GM19467 (cell line): ENCODE results near the gene CRTAC1.
A peak's percentile ranks its signal among the peaks of the same experiment; 100 is the strongest.

Experiments
- ATAC-seq: cut with Tn5 transposase; IDR thresholded peaks from one replicate; pipeline ENCODE4 v1.9.1; 2021; ENCODE audit warnings: mild to moderate bottlenecking, moderate library complexity; ENCODE audit not compliant: unreplicated experiment

CRTAC1 gene, protein sequence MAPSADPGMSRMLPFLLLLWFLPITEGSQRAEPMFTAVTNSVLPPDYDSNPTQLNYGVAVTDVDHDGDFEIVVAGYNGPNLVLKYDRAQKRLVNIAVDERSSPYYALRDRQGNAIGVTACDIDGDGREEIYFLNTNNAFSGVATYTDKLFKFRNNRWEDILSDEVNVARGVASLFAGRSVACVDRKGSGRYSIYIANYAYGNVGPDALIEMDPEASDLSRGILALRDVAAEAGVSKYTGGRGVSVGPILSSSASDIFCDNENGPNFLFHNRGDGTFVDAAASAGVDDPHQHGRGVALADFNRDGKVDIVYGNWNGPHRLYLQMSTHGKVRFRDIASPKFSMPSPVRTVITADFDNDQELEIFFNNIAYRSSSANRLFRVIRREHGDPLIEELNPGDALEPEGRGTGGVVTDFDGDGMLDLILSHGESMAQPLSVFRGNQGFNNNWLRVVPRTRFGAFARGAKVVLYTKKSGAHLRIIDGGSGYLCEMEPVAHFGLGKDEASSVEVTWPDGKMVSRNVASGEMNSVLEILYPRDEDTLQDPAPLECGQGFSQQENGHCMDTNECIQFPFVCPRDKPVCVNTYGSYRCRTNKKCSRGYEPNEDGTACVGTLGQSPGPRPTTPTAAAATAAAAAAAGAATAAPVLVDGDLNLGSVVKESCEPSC

GRCh38 chr10:98030093-98030821, at the start of gene CRTAC1:
Gene CRTAC1, minus strand, starts transcription at chr10:98030621. Its CDS starts 149 bp downstream, at chr10:98030472.
- no peak for ATAC-seq

- no peak for ATAC-seq
Measured at GRCh38 chr10:98078774-98079173, 48.4 kb upstream of the CRTAC1 start.

DNA sequence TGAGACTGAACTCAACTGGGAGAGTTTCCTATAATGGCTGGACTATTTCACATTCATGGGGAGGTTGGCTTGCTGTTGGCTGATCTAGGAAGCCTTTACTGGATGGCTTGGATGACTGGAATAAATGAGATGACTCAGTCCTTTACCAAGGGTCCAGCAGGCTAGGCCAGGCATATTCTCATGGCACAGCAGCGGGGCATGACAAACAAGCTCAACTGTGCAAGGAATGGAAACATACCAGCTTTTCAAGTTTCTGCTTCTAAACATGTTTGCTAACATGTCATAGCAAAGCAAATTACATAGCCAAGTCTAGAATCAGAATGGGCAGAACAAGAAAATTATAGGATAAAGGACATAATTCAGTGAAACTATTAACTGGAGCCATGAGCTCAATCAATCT, 46.8 kb upstream of the CRTAC1 start:
- no peak for ATAC-seq

DNA sequence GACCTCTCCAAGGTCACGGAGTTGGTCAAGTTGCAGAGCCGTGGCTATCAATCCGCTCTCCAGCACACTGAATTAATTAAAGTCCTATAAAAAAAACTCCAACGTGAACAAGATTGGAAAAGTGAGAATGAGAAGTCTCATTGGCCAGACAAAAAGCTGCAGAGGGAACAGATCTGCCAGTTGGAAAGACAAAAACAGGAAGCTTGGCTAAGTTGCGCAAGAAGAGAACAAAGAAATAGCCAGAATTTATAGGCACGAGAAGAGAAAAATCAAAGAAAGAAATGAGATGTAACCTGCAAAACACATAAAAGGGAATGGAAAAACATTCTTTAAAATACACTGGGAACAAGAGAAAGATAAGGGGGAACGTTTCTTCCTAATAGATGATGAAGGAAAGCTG, 45.7 kb upstream of the CRTAC1 start:
- no peak for ATAC-seq

GRCh38 chr10:98074315-98074911, 44.0 kb upstream of the CRTAC1 start:
- ATAC-seq = no peak

- no peak for ATAC-seq
Measured at GRCh38 chr10:98067165-98067564, 36.7 kb upstream of the CRTAC1 start.

DNA sequence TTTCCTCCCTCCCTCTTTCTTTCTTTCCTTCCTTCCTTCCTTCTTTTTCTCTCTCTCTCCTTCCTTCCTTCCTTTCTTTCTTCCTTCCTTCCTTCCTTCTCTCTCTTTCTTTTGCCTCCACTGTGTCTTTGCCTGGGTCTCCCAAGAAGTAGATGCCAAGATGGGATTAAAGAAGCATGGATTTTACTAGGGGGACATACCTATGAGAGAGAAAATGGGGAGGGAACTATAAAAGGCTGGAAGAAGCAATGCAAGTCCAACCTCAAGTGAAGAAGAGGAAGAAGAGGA, 33.3 kb upstream of the CRTAC1 start:
- no peak for ATAC-seq

GRCh38 chr10:98062424-98062823, 32.0 kb upstream of the CRTAC1 start:
- no peak for ATAC-seq

DNA sequence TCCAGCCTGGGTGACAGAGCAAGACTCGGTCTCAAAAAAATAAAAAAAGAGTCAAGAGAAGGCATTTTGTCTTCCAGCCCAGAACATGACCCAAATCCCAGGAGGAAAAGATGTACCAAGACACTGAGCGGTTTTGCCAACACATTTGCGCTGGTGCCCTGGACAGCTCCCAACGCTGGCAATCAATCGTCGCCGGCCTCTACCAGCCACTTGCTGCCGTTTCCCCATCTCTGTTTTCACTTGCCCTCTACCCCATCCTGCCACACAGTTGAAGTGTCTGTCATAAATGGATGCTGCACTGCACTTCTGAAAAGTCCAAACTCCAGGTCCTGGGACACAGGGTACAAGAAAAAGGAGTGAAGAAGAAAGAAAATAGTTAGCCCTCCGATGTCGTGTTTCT, 29.7 kb upstream of the CRTAC1 start:
- no peak for ATAC-seq

DNA sequence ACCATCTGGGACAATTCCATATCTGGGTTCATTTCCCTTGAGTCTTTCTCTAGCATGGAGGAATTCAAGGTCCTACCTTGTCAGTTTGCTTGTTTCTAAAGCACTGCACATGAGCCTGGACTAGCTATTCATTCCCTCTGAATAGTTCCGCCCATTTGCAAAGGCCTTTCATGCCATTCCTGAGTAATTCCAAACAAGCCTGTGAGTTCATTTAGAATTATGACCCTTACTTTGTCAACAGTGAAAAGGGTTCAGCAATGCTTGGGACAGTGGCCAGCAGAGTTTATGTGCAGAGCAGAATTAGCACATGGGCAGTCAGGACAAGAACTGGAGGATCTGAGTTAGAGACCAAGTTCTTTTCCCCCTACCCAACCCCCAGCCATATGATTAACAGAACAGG, 27.9 kb upstream of the CRTAC1 start:
- no peak for ATAC-seq

GRCh38 chr10:98055841-98056516, 25.6 kb upstream of the CRTAC1 start:
- ATAC-seq = no peak

GRCh38 chr10:98047009-98047741, 16.8 kb upstream of the CRTAC1 start:
- no peak for ATAC-seq

DNA sequence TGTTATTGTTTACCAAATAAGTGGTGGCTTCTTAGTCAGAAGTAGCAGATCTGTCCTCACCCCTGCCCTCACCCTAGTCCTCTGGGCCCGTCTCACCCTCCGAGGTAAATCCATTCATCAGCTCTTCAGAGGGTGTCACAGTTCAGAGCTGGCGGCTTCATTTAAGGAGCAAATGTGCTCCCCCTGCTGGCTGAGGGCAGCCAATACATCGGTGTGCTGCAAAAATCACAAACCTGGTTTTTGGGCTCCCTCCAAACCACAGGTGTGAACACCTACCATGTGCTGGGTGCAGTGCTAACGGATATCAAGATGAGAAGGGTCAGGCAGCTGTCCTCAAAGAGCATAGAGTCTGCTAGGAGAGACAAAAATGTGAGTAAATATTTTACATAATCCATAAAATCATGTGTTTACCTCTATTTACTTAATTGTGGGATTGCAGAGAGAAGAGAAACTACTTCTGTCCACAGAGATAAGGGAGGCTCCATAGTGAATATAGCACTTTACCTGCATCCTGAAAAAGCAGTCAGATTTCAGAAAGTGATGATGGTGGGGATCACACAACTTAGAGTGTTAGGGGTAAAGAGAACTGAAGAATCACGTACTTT, 15.5 kb upstream of the CRTAC1 start:
- peak; percentile 67 for ATAC-seq

GRCh38 chr10:98041352-98042043, 11.1 kb upstream of the CRTAC1 start:
- ATAC-seq = no peak

GRCh38 chr10:98039690-98040381, 9.4 kb upstream of the CRTAC1 start:
- no peak for ATAC-seq

GRCh38 chr10:98038288-98038687, 7.9 kb upstream of the CRTAC1 start:
- ATAC-seq = no peak

GRCh38 chr10:98035599-98035998, 5.2 kb upstream of the CRTAC1 start:
- ATAC-seq = no peak

GRCh38 chr10:98033515-98033914, 3.1 kb upstream of the CRTAC1 start:
- no peak for ATAC-seq

DNA sequence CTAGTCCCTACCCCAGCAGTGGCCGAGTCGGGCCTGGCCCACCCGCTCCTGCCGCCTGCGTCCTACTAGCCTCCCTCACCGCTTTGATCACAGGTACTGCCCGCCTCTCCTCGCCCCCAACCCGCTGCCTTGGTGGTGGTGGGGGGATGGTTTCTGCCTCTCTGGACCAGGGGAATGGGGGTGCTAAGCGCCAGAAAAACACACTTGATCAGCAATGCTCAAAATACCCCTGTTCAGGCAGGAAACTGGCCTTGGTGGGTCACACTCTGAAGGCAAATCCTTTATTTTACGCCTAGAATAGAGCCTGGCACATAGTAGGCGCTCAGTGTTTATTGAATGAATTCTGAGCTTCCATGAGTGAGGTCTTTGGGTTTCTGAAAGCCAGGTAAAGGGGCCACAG, 1.0 kb upstream of the CRTAC1 start:
- ATAC-seq = no peak
